DOHH2 (cell line): Measurements from ENCODE around the gene FN3KRP.

Source experiments
- EZH2phosphoT487 ChIP-seq: fragments of 200-600 bp; sonication (generic); IDR thresholded peaks from 2 replicates; pipeline ENCODE4 v1.6.1; 2017; ENCODE audit warnings: borderline replicate concordance, mild to moderate bottlenecking, antibody characterized with exemption, low read length, moderate library complexity, mixed read lengths
- TF ChIP-seq, protein P1 (sequence below): fragments of 200-600 bp; sonication (generic); IDR thresholded peaks from one replicate; pipeline ENCODE4 v1.5.1; 2014; ENCODE audit warnings: antibody characterized with exemption, mild to moderate bottlenecking, low read depth, low read length; ENCODE audit not compliant: poor library complexity, severe bottlenecking

GRCh38 chr17:82670661-82671450 lies 45.6 kb upstream of the FN3KRP start:
- TF ChIP-seq, protein P1, sequence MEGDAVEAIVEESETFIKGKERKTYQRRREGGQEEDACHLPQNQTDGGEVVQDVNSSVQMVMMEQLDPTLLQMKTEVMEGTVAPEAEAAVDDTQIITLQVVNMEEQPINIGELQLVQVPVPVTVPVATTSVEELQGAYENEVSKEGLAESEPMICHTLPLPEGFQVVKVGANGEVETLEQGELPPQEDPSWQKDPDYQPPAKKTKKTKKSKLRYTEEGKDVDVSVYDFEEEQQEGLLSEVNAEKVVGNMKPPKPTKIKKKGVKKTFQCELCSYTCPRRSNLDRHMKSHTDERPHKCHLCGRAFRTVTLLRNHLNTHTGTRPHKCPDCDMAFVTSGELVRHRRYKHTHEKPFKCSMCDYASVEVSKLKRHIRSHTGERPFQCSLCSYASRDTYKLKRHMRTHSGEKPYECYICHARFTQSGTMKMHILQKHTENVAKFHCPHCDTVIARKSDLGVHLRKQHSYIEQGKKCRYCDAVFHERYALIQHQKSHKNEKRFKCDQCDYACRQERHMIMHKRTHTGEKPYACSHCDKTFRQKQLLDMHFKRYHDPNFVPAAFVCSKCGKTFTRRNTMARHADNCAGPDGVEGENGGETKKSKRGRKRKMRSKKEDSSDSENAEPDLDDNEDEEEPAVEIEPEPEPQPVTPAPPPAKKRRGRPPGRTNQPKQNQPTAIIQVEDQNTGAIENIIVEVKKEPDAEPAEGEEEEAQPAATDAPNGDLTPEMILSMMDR = no peak
- no peak for TF ChIP-seq EZH2phosphoT487
